Natural killer cell (primary cell): ENCODE results near the gene EGR4. TPM values are rescaled to one million over a fixed set of nuclear protein-coding genes. Genes with fewer than 3 reads are reported as not detected.

Source experiments
- ATAC-seq, 3 donors: fragments of 150-1000 bp in 2 of 3; fragments of 200-7000 bp in 1 of 3; cut with Tn5 transposase; 1 replicate in 1 of 3; 2 replicates in 2 of 3; pipeline ENCODE4 v1.10.0; 2021; ENCODE audit warnings: mild to moderate bottlenecking in 2 of 3, moderate library complexity in 2 of 3
- DNase-seq, 2 donors: peaks; one replicate each; pipeline versions ENCODE4 v3.0.0 to v3.0.0-alpha.2; 2013 to 2021; ENCODE audit warnings: mixed read lengths in 1 of 2
- H3K27ac ChIP-seq: one replicate; pipeline ENCODE4 v1.5.1; 2013; ENCODE audit warnings: mild to moderate bottlenecking, low read length
- H3K27me3 ChIP-seq: one replicate; pipeline ENCODE4 v1.6.1; 2013; ENCODE audit warnings: low read length; ENCODE audit not compliant: control insufficient read depth, insufficient read depth
- H3K36me3 ChIP-seq: one replicate; pipeline ENCODE4 v1.6.1; 2013; ENCODE audit warnings: low read length; ENCODE audit not compliant: control insufficient read depth, insufficient read depth
- H3K4me1 ChIP-seq: one replicate; pipeline ENCODE4 v1.6.1; 2013; ENCODE audit warnings: low read length; ENCODE audit not compliant: control insufficient read depth, insufficient read depth
- H3K4me3 ChIP-seq: one replicate; pipeline ENCODE4 v1.5.1; 2013; ENCODE audit warnings: low read length
- H3K9me3 ChIP-seq: one replicate; pipeline ENCODE4 v1.6.1; 2013; ENCODE audit warnings: low read length; ENCODE audit not compliant: control insufficient read depth, insufficient read depth
- H3K27ac Mint-ChIP-seq, 2 donors: one replicate each; pipeline ENCODE4 v1.8.0; 2022; ENCODE audit warnings: mild to moderate bottlenecking in 2 of 2, mixed read lengths in 2 of 2, moderate library complexity in 1 of 2
- H3K27me3 Mint-ChIP-seq, 2 donors: one replicate each; pipeline ENCODE4 v1.8.0; 2022; ENCODE audit warnings: low read depth in 2 of 2, mixed read lengths in 2 of 2
- H3K36me3 Mint-ChIP-seq: one replicate; pipeline ENCODE4 v1.8.0; 2022; ENCODE audit warnings: mixed read lengths
- H3K4me1 Mint-ChIP-seq, 2 donors: one replicate each; pipeline ENCODE4 v1.8.0; 2022; ENCODE audit warnings: mixed read lengths in 2 of 2
- H3K4me3 Mint-ChIP-seq: one replicate; pipeline ENCODE4 v1.8.0; 2022; ENCODE audit warnings: mild to moderate bottlenecking, moderate library complexity, mixed read lengths
- H3K9me3 Mint-ChIP-seq, 2 donors: one replicate each; pipeline ENCODE4 v1.8.0; 2022; ENCODE audit warnings: mixed read lengths in 2 of 2
- WGBS: methylation state at CpG from one replicate; pipeline ENCODE4 v1.1.7; 2013; ENCODE audit warnings: missing lambda C conversion rate; ENCODE audit not compliant: insufficient coverage; 5-methylcytosine and 5-hydroxymethylcytosine counted together
- intact Hi-C: fragments of 100-400 bp; cut with micrococcal nuclease; formaldehyde crosslinking; loops from one replicate; pipeline ENCODE4 v1.14.2; 2022
- total RNA-seq, 4 donors: library from RNA; stranded (reverse); fragments of 120-200 nt in 1 of 4; gene quantifications; one replicate each; pipeline versions ENCODE4 v1.2.3 to v1.2.4, GENCODE V29; 2013 to 2022
- TF ChIP-seq, protein P1 (sequence below): fragments of 200-600 bp; IDR thresholded peaks from one replicate; pipeline ENCODE4 v1.8.0; 2022; ENCODE audit warnings: antibody characterized with exemption

EGR4 gene
- total RNA-seq, 3 donors from 2014 or later (not counting 1 experiment from before 2014, with no cell fraction given), result 0.28 to 2.6 (median 1.1) TPM

DNA sequence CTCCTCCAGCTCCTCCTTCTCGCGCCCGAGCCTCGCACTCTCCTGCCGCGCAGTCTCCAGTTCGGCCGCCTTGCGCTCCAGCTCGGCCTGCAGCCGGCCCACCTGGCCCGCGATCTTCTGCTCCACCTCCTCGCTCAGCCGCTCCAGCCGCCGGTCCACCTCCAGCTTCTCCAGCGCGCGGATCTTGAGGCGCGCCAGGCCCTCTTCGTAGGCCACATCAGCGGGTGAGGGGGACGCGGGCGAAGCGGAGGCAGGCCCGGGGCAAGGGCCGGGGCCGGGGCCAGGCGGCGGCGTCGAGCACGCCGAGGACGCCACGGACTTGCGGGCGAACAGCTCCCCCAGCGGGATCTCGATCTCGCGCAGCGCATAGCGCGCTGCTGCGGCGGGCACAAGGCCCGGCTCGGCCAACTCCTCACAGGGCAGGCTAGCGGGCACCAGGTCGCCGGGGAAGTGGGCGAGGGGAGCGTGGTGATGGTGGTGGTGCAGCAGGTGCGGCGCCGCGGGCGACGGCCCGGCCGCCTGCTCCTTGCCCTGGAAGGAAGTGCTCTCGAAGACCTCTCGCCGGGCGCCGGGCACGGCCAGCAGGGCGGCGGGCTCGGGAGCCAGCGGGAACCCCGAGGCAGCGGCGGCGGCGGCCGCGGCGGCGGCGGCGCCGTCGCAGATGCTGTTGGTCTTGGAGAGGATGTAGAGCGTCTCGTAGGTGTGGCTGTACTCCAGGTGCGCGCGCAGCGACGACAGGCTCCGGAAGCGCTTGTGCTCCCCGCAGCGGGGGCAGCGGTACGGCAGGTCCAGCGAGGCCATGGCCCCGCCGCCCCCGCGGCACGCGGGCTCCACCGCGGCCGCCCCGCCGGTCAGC lies 24.3 kb downstream of the EGR4 start:
- Histone ChIP-seq H3K36me3 (no peaks in the 10 kb centered on the region), H3K4me3 (no peak overlapping the region), H3K27me3 (no peaks in the 10 kb centered on the region), H3K4me1 (peaks cover 8% of the 10 kb centered on the region), H3K27ac (no peak overlapping the region), H3K9me3 (no peaks in the 10 kb centered on the region)
- WGBS, result 46% methylated on average over 113 of the region's 113 CpGs
- DNase-seq, result peak; percentile 53 to 91
- intact Hi-C loops, result no loop called here
- H3K4me3 Mint-ChIP-seq, result peak overlapping the region; percentile 4
- no peaks in the 10 kb centered on the region for H3K9me3 Mint-ChIP-seq
- no peaks in the 10 kb centered on the region for H3K27me3 Mint-ChIP-seq
- no peaks in the 10 kb centered on the region for H3K36me3 Mint-ChIP-seq
- TF ChIP-seq, protein P1, sequence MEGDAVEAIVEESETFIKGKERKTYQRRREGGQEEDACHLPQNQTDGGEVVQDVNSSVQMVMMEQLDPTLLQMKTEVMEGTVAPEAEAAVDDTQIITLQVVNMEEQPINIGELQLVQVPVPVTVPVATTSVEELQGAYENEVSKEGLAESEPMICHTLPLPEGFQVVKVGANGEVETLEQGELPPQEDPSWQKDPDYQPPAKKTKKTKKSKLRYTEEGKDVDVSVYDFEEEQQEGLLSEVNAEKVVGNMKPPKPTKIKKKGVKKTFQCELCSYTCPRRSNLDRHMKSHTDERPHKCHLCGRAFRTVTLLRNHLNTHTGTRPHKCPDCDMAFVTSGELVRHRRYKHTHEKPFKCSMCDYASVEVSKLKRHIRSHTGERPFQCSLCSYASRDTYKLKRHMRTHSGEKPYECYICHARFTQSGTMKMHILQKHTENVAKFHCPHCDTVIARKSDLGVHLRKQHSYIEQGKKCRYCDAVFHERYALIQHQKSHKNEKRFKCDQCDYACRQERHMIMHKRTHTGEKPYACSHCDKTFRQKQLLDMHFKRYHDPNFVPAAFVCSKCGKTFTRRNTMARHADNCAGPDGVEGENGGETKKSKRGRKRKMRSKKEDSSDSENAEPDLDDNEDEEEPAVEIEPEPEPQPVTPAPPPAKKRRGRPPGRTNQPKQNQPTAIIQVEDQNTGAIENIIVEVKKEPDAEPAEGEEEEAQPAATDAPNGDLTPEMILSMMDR, result no peak
- H3K27ac Mint-ChIP-seq, result peak overlapping the region in 1 of 2 donors; percentile 36
- peak; percentile 78 to 92 (median 92) for ATAC-seq
- peaks cover 10 to 18% of the 10 kb centered on the region in 2 donors for H3K4me1 Mint-ChIP-seq

DNA sequence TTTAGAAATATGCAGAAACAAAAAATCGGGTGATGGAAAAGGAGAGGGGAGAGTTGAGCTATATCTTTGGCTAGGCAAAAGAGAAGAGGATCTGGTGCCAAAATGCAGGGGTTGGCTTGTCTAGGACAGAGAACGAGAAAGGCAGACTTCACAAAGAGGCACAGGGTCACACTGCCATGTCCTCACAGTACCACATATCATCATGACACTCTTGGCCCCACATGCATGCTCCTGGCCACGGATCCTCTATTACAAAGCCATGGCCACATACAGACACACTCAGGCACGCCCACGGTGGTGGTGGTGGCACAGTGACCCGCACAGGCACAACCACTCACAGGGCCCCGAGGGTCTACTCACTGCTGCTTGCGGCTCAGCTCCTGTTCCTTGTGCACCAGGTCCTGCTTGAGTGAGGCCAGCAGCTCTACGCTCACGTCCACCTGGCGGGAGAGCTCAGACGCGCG lies 24.9 kb downstream of the EGR4 start:
- intact Hi-C loops, result no loop called here
- no peak overlapping the region for H3K27ac ChIP-seq
- H3K36me3 ChIP-seq, result no peaks in the 10 kb centered on the region
- DNase-seq (peak in 1 of 2 donors; percentile 11), ATAC-seq (no peak)
- H3K27ac Mint-ChIP-seq, result no peak overlapping the region
- peaks cover 10 to 18% of the 10 kb centered on the region in 2 donors for H3K4me1 Mint-ChIP-seq
- WGBS, result 94% methylated on average over 14 of the region's 14 CpGs
- no peaks in the 10 kb centered on the region for H3K9me3 ChIP-seq
- H3K27me3 ChIP-seq, result no peaks in the 10 kb centered on the region
- no peak overlapping the region for H3K4me3 ChIP-seq
- no peaks in the 10 kb centered on the region for H3K27me3 Mint-ChIP-seq
- H3K4me3 Mint-ChIP-seq, result peak overlapping the region; percentile 79
- TF ChIP-seq, protein P1, result no peak
- H3K4me1 ChIP-seq, result peaks cover 8% of the 10 kb centered on the region
- no peaks in the 10 kb centered on the region for H3K36me3 Mint-ChIP-seq
- no peaks in the 10 kb centered on the region for H3K9me3 Mint-ChIP-seq

DNA sequence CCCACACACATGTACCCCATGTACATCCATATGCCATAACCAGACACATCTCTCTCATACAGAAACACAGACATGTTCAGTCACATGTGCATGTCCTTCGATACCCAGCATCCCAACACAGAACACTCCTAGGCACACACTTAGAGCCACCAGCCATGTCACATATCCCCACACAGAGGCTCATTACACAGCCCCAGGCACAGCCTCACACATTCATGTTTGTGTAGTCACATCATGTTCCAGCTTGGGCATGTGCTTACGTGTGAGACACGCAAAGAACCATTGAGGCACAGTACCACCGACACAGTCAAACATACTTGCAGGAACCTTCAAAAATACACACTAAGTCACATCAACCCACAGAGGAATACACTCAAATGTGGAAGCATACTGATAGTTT lies 26.3 kb downstream of the EGR4 start:
- Histone ChIP-seq H3K36me3 (no peaks in the 10 kb centered on the region), H3K9me3 (no peaks in the 10 kb centered on the region), H3K27me3 (no peaks in the 10 kb centered on the region), H3K4me1 (peaks cover 8% of the 10 kb centered on the region), H3K4me3 (no peak overlapping the region), H3K27ac (no peak overlapping the region)
- no peak overlapping the region for H3K4me3 Mint-ChIP-seq
- TF ChIP-seq, protein P1, result no peak
- H3K4me1 Mint-ChIP-seq, result peaks cover 10 to 18% of the 10 kb centered on the region in 2 donors
- intact Hi-C loops, result no loop called here
- no peaks in the 10 kb centered on the region for H3K9me3 Mint-ChIP-seq
- ATAC-seq (no peak), DNase-seq (no peak)
- H3K36me3 Mint-ChIP-seq, result no peaks in the 10 kb centered on the region
- WGBS, result 98% methylated on average over 4 of the region's 4 CpGs
- no peak overlapping the region for H3K27ac Mint-ChIP-seq
- H3K27me3 Mint-ChIP-seq, result no peaks in the 10 kb centered on the region
